WTC11 (cell line): ENCODE results near the gene SLC28A1.

Experiments used
- AFF4 ChIP-seq: sonication (generic); formaldehyde crosslinking; IDR thresholded peaks from 2 replicates; pipeline ENCODE4 v1.8.1; 2023; ENCODE audit warnings: mild to moderate bottlenecking, missing genetic modification reagents, borderline replicate concordance
- CTCF ChIP-seq: fragments of 200-600 bp; IDR thresholded peaks from 2 replicates; pipeline ENCODE4 v1.8.0; 2022; ENCODE audit warnings: antibody characterized with exemption
- E2F5 ChIP-seq: sonication (generic); formaldehyde crosslinking; IDR thresholded peaks from 2 replicates; pipeline ENCODE4 v1.8.1; 2022; ENCODE audit warnings: mild to moderate bottlenecking, moderate library complexity, missing genetic modification reagents
- GTF2I ChIP-seq: fragments of 250-450 bp; sonication (Bioruptor Pico); conservative IDR thresholded peaks from 2 replicates; pipeline ENCODE4 v1.4.0; 2021; ENCODE audit warnings: mild to moderate bottlenecking
- MAX ChIP-seq: sonication (generic); formaldehyde crosslinking; IDR thresholded peaks from 2 replicates; pipeline ENCODE4 v1.8.0; 2022; ENCODE audit warnings: mild to moderate bottlenecking, missing genetic modification reagents
- MYBL2 ChIP-seq: sonication (generic); formaldehyde crosslinking; IDR thresholded peaks from 2 replicates; pipeline ENCODE4 v1.8.1; 2023; ENCODE audit warnings: mild to moderate bottlenecking, moderate library complexity, missing genetic modification reagents
- NR3C1 ChIP-seq: sonication (generic); formaldehyde crosslinking; conservative IDR thresholded peaks from 2 replicates; pipeline ENCODE4 v1.8.1; 2023; ENCODE audit warnings: low read depth, mild to moderate bottlenecking, missing genetic modification reagents
- SP1 ChIP-seq: sonication (generic); formaldehyde crosslinking; conservative IDR thresholded peaks from 2 replicates; pipeline ENCODE4 v1.8.1; 2022; ENCODE audit warnings: missing genetic modification reagents

- TF ChIP-seq E2F5 (CRISPR knock-in tag) (no peak), CTCF (no peak), AFF4 (CRISPR knock-in tag) (no peak), SP1 (CRISPR knock-in tag) (no peak), MAX (no peak), NR3C1 (CRISPR knock-in tag) (no peak), MYBL2 (no peak), GTF2I (CRISPR knock-in tag) (no peak)
Observed at GRCh38 chr15:84934942-84935729, 50.7 kb downstream of the SLC28A1 start.
